Osteoblast (primary cell): Measurements from ENCODE around the gene TSPAN1. TPM values are rescaled to one million over a fixed set of nuclear protein-coding genes. Genes with fewer than 3 reads are reported as not detected.

Experiments used
- DNase-seq: peaks from one replicate; pipeline ENCODE4 v3.0.0; 2011; ENCODE audit warnings: low spot score, mixed read lengths; ENCODE audit not compliant: insufficient read length; ENCODE audit errors: missing footprints
- H2AFZ ChIP-seq: 2 replicates; pipeline ENCODE4 v1.6.0; 2011; ENCODE audit warnings: mild to moderate bottlenecking, low read length
- H3K27ac ChIP-seq: 2 replicates; pipeline ENCODE4 v1.5.1; 2011; ENCODE audit warnings: mild to moderate bottlenecking, low read depth, low read length, moderate library complexity
- H3K27me3 ChIP-seq: 2 replicates; pipeline ENCODE4 v1.6.0; 2012; ENCODE audit warnings: mild to moderate bottlenecking, control low read depth, inconsistent platforms, low read length, moderate library complexity; ENCODE audit not compliant: insufficient read depth
- H3K36me3 ChIP-seq: 2 replicates; pipeline ENCODE4 v1.5.1; 2011; ENCODE audit warnings: mild to moderate bottlenecking, low read length, control low read depth, moderate library complexity; ENCODE audit not compliant: insufficient read depth
- H3K4me1 ChIP-seq: 2 replicates; pipeline ENCODE4 v1.5.1; 2011; ENCODE audit warnings: mild to moderate bottlenecking, low read length, control low read depth, moderate library complexity; ENCODE audit not compliant: insufficient read depth
- H3K4me2 ChIP-seq: 2 replicates; pipeline ENCODE4 v1.6.0; 2011; ENCODE audit warnings: mild to moderate bottlenecking, low read length; ENCODE audit not compliant: insufficient read depth
- H3K4me3 ChIP-seq: fragments of 200-600 bp; sonication (generic); 3 replicates; pipeline ENCODE4 v1.5.1; 2012; ENCODE audit warnings: mild to moderate bottlenecking, low read length, inconsistent platforms; ENCODE audit not compliant: insufficient read depth
- H3K79me2 ChIP-seq: 2 replicates; pipeline ENCODE4 v1.6.0; 2012; ENCODE audit warnings: mild to moderate bottlenecking, low read length, control low read depth, inconsistent platforms; ENCODE audit not compliant: insufficient read depth
- H3K9me3 ChIP-seq: 2 replicates; pipeline ENCODE4 v1.5.1; 2011; ENCODE audit warnings: low read depth, low read length, control low read depth
- H4K20me1 ChIP-seq: 2 replicates; pipeline ENCODE4 v1.6.0; 2012; ENCODE audit warnings: mild to moderate bottlenecking, low read length, control low read depth; ENCODE audit not compliant: insufficient read depth
- total RNA-seq: library from RNA; depleted of rRNA; stranded (reverse); fragments of >200 nt; gene quantifications from 2 replicates; pipeline ENCODE4 v1.2.3, GENCODE V29; 2012
- TF ChIP-seq, protein P1 (sequence below): IDR thresholded peaks from 2 replicates; pipeline ENCODE4 v1.5.1; 2011; ENCODE audit warnings: mild to moderate bottlenecking, low read depth, low read length, moderate library complexity; ENCODE audit errors: extremely low read depth

TSPAN1 gene
- total RNA-seq, 1 donor: 1.1 TPM

GRCh38 chr1:46188295-46189030 lies 13.6 kb downstream of the TSPAN1 start:
- Histone ChIP-seq H3K36me3 (peaks cover 43% of the 10 kb centered on the region), H3K27me3 (no peaks in the 10 kb centered on the region), H4K20me1 (no peaks in the 10 kb centered on the region), H3K4me1 (peaks cover 12% of the 10 kb centered on the region), H3K9me3 (no peaks in the 10 kb centered on the region), H2AFZ (no peak overlapping the region), H3K27ac (no peak overlapping the region), H3K79me2 (no peaks in the 10 kb centered on the region), H3K4me2 (no peak overlapping the region), H3K4me3 (no peak overlapping the region)
- TF ChIP-seq, protein P1, sequence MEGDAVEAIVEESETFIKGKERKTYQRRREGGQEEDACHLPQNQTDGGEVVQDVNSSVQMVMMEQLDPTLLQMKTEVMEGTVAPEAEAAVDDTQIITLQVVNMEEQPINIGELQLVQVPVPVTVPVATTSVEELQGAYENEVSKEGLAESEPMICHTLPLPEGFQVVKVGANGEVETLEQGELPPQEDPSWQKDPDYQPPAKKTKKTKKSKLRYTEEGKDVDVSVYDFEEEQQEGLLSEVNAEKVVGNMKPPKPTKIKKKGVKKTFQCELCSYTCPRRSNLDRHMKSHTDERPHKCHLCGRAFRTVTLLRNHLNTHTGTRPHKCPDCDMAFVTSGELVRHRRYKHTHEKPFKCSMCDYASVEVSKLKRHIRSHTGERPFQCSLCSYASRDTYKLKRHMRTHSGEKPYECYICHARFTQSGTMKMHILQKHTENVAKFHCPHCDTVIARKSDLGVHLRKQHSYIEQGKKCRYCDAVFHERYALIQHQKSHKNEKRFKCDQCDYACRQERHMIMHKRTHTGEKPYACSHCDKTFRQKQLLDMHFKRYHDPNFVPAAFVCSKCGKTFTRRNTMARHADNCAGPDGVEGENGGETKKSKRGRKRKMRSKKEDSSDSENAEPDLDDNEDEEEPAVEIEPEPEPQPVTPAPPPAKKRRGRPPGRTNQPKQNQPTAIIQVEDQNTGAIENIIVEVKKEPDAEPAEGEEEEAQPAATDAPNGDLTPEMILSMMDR: peak; percentile 16
- DNase-seq: peak; percentile 72

DNA sequence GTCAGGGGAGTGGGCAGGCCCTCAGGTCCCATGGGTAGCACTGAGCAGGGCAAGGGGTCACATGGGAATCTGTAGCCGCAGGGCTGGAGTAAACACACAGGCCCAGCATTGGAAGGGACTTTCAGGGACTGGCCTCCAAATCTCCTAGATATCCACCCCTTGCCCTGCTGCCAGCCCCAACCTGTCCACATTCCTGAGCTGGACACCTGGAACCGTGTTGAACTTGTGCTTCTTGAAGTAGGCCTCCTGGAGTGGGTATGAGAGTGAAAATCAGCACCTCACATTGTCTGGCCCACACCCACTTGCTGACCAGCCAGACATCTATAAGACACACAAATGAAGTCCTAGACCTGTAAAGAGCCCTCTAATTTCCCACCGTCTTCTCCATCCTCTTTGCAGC lies 15.7 kb downstream of the TSPAN1 start:
- Histone ChIP-seq H3K79me2 (no peaks in the 10 kb centered on the region), H3K27ac (no peak overlapping the region), H3K4me1 (peaks cover 5% of the 10 kb centered on the region), H3K36me3 (peaks cover 49% of the 10 kb centered on the region), H2AFZ (no peak overlapping the region), H3K4me3 (no peak overlapping the region), H4K20me1 (no peaks in the 10 kb centered on the region), H3K9me3 (no peaks in the 10 kb centered on the region), H3K4me2 (no peak overlapping the region), H3K27me3 (no peaks in the 10 kb centered on the region)
- DNase-seq: peak; percentile 68
- TF ChIP-seq, protein P1: no peak

GRCh38 chr1:46191033-46191701 lies 16.3 kb downstream of the TSPAN1 start:
- no peaks in the 10 kb centered on the region for H4K20me1 ChIP-seq
- DNase-seq: peak; percentile 88
- peaks cover 5% of the 10 kb centered on the region for H3K4me1 ChIP-seq
- H3K27ac ChIP-seq: peak overlapping the region; percentile 47
- H3K4me2 ChIP-seq: no peak overlapping the region
- no peaks in the 10 kb centered on the region for H3K27me3 ChIP-seq
- no peak overlapping the region for H3K4me3 ChIP-seq
- TF ChIP-seq, protein P1: no peak
- H3K79me2 ChIP-seq: peaks cover 1% of the 10 kb centered on the region
- H3K36me3 ChIP-seq: peaks cover 49% of the 10 kb centered on the region
- H3K9me3 ChIP-seq: no peaks in the 10 kb centered on the region
- H2AFZ ChIP-seq: no peak overlapping the region

DNA sequence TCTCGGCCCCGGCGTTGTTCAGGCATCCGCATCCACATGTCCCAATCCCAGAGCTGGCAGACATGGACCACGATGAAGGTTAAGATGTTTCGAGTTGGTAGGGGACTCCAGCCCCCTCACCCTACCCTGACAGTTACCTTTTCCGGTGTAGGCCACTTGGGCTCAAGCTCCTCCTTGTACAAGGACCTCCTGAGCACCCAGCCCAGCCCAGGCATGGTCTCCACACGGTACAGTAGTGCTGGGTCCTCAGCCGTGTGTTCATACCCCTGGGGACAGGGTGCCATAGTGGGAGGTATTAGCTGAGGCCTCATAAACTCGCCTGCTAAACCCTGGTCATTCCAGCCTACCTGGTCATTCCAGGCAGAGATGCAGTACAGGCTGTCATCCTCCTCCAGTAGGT lies 17.3 kb downstream of the TSPAN1 start:
- TF ChIP-seq, protein P1: no peak
- no peaks in the 10 kb centered on the region for H3K27me3 ChIP-seq
- peak; percentile 51 for DNase-seq
- no peak overlapping the region for H3K4me2 ChIP-seq
- H4K20me1 ChIP-seq: no peaks in the 10 kb centered on the region
- H3K4me3 ChIP-seq: no peak overlapping the region
- no peak overlapping the region for H2AFZ ChIP-seq
- peaks cover 6% of the 10 kb centered on the region for H3K79me2 ChIP-seq
- peaks cover 58% of the 10 kb centered on the region for H3K36me3 ChIP-seq
- no peaks in the 10 kb centered on the region for H3K9me3 ChIP-seq
- peaks cover 6% of the 10 kb centered on the region for H3K4me1 ChIP-seq
- no peak overlapping the region for H3K27ac ChIP-seq
